ENCODE results near the gene FOXF2.

- TF ChIP-seq POLR2A (IDR thresholded peaks at IDR 0.05; ENCODE audit: extremely low read depth, insufficient read length) (no peak), MYC (IDR thresholded peaks at IDR 0.05; ENCODE audit: low read depth, low read length) (no peak)
- TF ChIP-seq, protein P1, sequence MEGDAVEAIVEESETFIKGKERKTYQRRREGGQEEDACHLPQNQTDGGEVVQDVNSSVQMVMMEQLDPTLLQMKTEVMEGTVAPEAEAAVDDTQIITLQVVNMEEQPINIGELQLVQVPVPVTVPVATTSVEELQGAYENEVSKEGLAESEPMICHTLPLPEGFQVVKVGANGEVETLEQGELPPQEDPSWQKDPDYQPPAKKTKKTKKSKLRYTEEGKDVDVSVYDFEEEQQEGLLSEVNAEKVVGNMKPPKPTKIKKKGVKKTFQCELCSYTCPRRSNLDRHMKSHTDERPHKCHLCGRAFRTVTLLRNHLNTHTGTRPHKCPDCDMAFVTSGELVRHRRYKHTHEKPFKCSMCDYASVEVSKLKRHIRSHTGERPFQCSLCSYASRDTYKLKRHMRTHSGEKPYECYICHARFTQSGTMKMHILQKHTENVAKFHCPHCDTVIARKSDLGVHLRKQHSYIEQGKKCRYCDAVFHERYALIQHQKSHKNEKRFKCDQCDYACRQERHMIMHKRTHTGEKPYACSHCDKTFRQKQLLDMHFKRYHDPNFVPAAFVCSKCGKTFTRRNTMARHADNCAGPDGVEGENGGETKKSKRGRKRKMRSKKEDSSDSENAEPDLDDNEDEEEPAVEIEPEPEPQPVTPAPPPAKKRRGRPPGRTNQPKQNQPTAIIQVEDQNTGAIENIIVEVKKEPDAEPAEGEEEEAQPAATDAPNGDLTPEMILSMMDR (IDR thresholded peaks at IDR 0.05; ENCODE audit: low read depth, low read length), result no peak
- TF ChIP-seq, protein P2, sequence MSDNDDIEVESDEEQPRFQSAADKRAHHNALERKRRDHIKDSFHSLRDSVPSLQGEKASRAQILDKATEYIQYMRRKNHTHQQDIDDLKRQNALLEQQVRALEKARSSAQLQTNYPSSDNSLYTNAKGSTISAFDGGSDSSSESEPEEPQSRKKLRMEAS (IDR thresholded peaks at IDR 0.05; ENCODE audit: low read depth, low read length), result no peak
Measured at GRCh38 chr6:1346101-1346500, 43.3 kb upstream of the FOXF2 start.

Data from NB4 (cell line).